ENCODE measurements around the gene RBM47. TPM values are rescaled to one million over a fixed set of nuclear protein-coding genes. Genes with fewer than 3 reads are reported as not detected.
"Not testable (repeated sequence)": the region's sequence is repeated elsewhere in the genome, so short reads cannot be mapped to it uniquely, and the experiment has no call there.

Gene RBM47
- total RNA-seq, 2 experiments from 2014 or later = 2.7 to 3.1 TPM

DNA sequence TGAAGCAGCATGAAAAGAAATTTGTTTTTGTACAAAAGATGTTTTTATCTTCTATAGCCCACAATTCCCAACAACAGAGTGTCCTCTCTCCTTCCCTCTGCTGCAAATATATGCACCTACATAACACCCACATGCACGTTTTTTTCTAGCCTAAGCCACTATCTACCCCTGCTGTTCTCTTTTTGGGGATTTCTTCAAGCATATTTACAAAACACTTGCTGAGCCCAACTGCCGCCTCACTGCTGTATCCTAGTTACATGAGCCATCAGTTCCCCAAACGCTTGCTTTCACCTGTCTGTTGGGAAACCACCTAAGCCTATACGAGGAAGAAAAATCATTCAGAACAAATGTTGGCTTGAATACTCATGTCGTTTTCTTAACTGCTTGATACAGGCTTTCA is 167.3 kb downstream of the RBM47 start:
- no peak for DNase-seq
- H3K9me3 Mint-ChIP-seq = no peaks in the 10 kb centered on the region
- POLR2A ChIA-PET = no interaction called here
- H3K27me3 Mint-ChIP-seq = no peaks in the 10 kb centered on the region
- no peak for ATAC-seq (ENCODE audit: low read depth)
- peaks cover 2% of the 10 kb centered on the region for H3K4me1 Mint-ChIP-seq
- no peaks in the 10 kb centered on the region for H3K36me3 Mint-ChIP-seq
- no peak overlapping the region for H3K27ac Mint-ChIP-seq
- no peak overlapping the region for H3K4me3 Mint-ChIP-seq

GRCh38 chr4:40461879-40462278 is 167.8 kb downstream of the RBM47 start:
- no peak overlapping the region for H3K4me3 Mint-ChIP-seq
- no peak for ATAC-seq (ENCODE audit: low read depth)
- H3K9me3 Mint-ChIP-seq = no peaks in the 10 kb centered on the region
- no peaks in the 10 kb centered on the region for H3K36me3 Mint-ChIP-seq
- no peak for DNase-seq
- H3K27me3 Mint-ChIP-seq = no peaks in the 10 kb centered on the region
- H3K4me1 Mint-ChIP-seq = peaks cover 2% of the 10 kb centered on the region
- POLR2A ChIA-PET = no interaction called here
- no peak overlapping the region for H3K27ac Mint-ChIP-seq

- DNase-seq (no peak), ATAC-seq (ENCODE audit: low read depth) (no peak)
- H3K4me1 Mint-ChIP-seq = peaks cover 2% of the 10 kb centered on the region
- no peaks in the 10 kb centered on the region for H3K27me3 Mint-ChIP-seq
- POLR2A ChIA-PET = no interaction called here
- H3K9me3 Mint-ChIP-seq = no peaks in the 10 kb centered on the region
- H3K36me3 Mint-ChIP-seq = no peaks in the 10 kb centered on the region
- no peak overlapping the region for H3K4me3 Mint-ChIP-seq
- no peak overlapping the region for H3K27ac Mint-ChIP-seq
These were observed 168.6 kb downstream of the RBM47 start for GRCh38 chr4:40461062-40461461.

DNA sequence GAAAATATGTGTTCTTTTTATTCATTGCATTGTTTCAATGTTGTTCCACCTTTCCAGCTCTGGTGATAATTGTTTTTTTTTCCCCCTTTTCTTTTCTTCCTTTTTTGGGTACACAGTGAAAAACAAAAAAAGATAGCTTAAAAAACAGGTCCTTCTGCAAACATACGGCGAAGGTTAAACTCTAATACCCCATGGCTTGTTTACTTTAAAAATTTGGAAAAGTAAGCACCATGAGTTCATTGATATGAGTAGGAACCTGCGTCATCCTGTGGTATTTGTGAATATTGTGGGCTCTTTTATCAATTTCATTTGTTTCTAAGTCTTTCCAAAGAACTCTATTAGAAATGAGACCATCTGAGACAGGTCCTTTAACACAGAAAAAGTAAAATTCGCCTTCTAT is 171.0 kb downstream of the RBM47 start:
- no peak overlapping the region for H3K4me3 Mint-ChIP-seq
- H3K4me1 Mint-ChIP-seq = peaks cover 2% of the 10 kb centered on the region
- ATAC-seq (ENCODE audit: low read depth) (no peak), DNase-seq (no peak)
- H3K27me3 Mint-ChIP-seq = no peaks in the 10 kb centered on the region
- no peak overlapping the region for H3K27ac Mint-ChIP-seq
- H3K36me3 Mint-ChIP-seq = no peaks in the 10 kb centered on the region
- no peaks in the 10 kb centered on the region for H3K9me3 Mint-ChIP-seq
- POLR2A ChIA-PET = no interaction called here

DNA sequence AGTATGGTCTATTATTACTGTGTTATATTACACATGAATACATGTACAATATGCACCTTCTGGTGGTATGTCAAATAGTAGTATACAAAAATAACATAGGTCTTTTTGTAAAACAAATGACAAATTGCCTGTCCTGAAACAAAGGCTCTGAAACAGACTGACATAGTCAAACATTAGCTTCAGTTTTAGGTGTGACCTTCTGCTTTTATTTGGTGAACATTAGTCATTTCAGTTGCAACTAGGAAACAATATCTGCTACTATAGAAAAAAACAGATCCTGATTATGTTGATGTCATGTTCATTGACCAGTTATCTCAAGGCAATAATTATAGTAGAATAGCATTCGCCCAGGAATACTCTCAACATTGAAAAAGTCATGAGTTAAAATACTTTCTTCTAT is 171.6 kb downstream of the RBM47 start:
- ATAC-seq (ENCODE audit: low read depth) (no peak), DNase-seq (no peak)
- POLR2A ChIA-PET = no interaction called here
- no peaks in the 10 kb centered on the region for H3K9me3 Mint-ChIP-seq
- H3K27me3 Mint-ChIP-seq = no peaks in the 10 kb centered on the region
- no peak overlapping the region for H3K27ac Mint-ChIP-seq
- H3K4me1 Mint-ChIP-seq = peaks cover 2% of the 10 kb centered on the region
- no peaks in the 10 kb centered on the region for H3K36me3 Mint-ChIP-seq
- H3K4me3 Mint-ChIP-seq = no peak overlapping the region

DNA sequence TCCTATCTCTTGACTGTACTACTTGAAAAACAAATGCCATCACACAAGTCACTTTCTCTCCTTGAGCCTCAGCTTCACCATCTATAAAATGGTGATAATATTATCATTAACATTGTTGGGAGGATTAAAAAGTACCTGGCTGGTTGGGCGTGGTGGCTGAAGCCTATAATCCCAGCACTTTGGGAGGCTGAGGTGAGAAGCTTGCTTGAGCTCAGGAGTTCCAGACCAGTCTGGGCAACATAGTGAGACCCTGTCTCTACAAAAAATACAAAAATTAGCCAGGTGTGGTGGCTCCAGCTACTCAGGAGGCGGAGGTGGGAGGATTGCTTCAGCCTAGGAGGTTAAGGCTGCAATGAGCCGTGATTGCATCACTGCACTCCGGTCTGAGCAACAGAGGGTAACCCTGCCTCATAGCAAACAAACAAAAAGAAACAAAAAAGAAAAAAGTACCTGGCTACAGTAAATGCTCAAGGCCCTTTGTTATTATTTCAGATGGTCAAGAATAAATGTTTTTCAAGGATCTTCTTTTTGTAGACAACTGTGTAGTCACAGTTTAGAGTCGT is 174.2 kb downstream of the RBM47 start:
- Mint-ChIP-seq H3K9me3 (no peaks in the 10 kb centered on the region), H3K36me3 (peaks cover 3% of the 10 kb centered on the region), H3K4me3 (no peak overlapping the region), H3K27ac (no peak overlapping the region), H3K27me3 (no peaks in the 10 kb centered on the region), H3K4me1 (peaks cover 19% of the 10 kb centered on the region)
- DNase-seq (no peak), ATAC-seq (ENCODE audit: low read depth) (no peak)
- POLR2A ChIA-PET = no interaction called here

GRCh38 chr4:40454816-40455215 is 174.8 kb downstream of the RBM47 start:
- no peak for ATAC-seq (ENCODE audit: low read depth)
- Mint-ChIP-seq H3K4me3 (no peak overlapping the region), H3K27me3 (no peaks in the 10 kb centered on the region), H3K9me3 (no peaks in the 10 kb centered on the region), H3K36me3 (peaks cover 3% of the 10 kb centered on the region), H3K4me1 (peaks cover 22% of the 10 kb centered on the region), H3K27ac (no peak overlapping the region)
- POLR2A ChIA-PET = interaction anchor here (1.0 kb wide), 1 partner anchor 15 kb away, joined by 3 read pairs; no protein-coding TSS in a partner anchor
- no peak for DNase-seq

DNA sequence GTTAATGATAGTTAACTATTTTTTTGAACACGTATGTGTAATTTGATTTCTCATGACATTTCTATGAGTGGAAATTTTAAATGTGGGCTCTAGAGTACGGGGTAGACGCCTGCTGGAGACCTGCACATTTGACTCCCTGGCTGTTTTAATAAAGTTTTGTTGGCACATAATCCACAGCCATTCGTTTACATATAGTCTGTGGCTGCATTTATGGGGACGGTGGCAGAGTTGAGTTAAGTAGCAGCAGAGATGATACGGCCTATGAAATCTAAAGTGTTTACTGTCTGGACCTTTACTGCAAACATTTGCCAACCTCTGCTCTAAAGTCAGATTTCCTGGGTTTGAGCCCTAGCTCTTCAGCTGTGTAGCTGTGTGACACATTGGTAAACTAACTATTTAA is 175.8 kb downstream of the RBM47 start:
- Mint-ChIP-seq H3K9me3 (no peaks in the 10 kb centered on the region), H3K27me3 (no peaks in the 10 kb centered on the region), H3K27ac (no peak overlapping the region), H3K36me3 (peaks cover 3% of the 10 kb centered on the region), H3K4me3 (no peak overlapping the region), H3K4me1 (peaks cover 24% of the 10 kb centered on the region)
- POLR2A ChIA-PET = interaction anchor here (1.0 kb wide), 1 partner anchor 14 kb away, joined by 3 read pairs; no protein-coding TSS in a partner anchor
- DNase-seq (no peak), ATAC-seq (ENCODE audit: low read depth) (no peak)

DNA sequence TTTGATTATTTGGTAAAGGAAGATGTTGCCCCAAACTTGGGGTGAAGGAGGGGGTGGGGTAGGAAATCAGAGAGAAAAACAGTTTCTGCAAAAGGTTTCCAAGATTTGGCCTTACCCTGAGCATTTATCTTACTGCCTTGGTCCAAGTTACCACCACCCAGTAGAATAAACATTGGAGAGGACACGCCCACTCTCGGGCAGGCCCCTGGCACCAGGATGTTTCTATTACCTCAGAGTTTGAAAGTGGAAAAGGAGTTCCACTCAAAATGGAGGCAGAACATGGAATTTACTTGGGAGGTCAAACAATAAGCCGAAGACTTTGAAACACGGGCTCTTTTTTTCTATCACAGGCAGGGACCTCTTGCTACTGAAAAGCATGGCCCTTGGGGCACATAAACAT is 180.8 kb downstream of the RBM47 start:
- Mint-ChIP-seq H3K9me3 (no peaks in the 10 kb centered on the region), H3K27me3 (no peaks in the 10 kb centered on the region), H3K4me1 (peaks cover 26% of the 10 kb centered on the region), H3K36me3 (peaks cover 4% of the 10 kb centered on the region), H3K4me3 (no peak overlapping the region), H3K27ac (no peak overlapping the region)
- DNase-seq (no peak), ATAC-seq (ENCODE audit: low read depth) (no peak)
- POLR2A ChIA-PET = no interaction called here

DNA sequence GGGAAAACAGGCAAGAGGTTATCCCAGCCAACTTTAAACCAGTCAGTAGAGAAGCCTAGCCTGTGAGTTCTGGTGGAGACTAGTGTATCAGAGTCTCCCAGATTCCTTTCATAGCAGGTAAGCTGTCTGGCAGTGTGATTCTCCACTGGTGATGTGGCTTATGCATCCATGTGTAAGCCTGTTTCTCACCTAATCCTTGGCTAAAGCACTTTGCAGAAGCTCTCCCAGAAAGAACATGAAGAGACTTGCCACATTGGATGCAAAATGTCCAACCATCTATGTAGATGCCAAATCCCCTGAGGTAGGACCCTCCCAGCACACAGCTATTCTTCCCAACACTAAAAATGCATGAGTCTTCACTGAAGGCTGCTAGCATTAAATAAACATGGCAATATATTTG is 182.8 kb downstream of the RBM47 start:
- Mint-ChIP-seq H3K27me3 (no peaks in the 10 kb centered on the region), H3K4me1 (peaks cover 23% of the 10 kb centered on the region), H3K9me3 (no peaks in the 10 kb centered on the region), H3K36me3 (peaks cover 1% of the 10 kb centered on the region), H3K4me3 (no peak overlapping the region), H3K27ac (no peak overlapping the region)
- ATAC-seq (ENCODE audit: low read depth) (no peak), DNase-seq (no peak)
- POLR2A ChIA-PET = no interaction called here

DNA sequence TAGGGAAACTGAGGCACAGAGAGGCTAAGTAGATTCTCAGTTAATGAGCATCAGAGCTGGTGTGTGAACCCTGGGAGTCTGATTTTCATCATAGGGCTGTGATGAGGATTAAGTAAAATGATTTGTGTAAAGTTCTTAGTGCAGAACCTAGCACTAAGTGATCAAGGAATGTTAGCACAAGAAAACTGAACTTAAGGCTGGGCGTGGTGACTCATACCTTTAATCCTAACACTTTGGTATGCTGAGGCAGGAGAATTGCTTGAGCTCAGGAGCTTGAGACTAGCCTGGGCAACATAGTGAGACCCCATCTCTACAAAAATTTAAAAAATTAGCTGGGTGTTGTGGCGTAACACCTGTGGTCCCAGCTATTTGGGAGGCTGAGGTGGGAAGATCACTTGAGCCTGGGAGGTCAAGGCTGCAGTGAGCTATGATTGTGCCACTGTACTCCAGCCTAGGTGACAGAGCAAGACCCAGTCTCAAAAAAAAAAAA is 183.4 kb downstream of the RBM47 start:
- H3K9me3 Mint-ChIP-seq; ATAC-seq (ENCODE audit: low read depth); DNase-seq; H3K27ac Mint-ChIP-seq; H3K27me3 Mint-ChIP-seq; POLR2A ChIA-PET; H3K36me3 Mint-ChIP-seq; H3K4me3 Mint-ChIP-seq: not testable (repeated sequence)
- H3K4me1 Mint-ChIP-seq = peaks cover 25% of the 10 kb centered on the region

GRCh38 chr4:40445671-40446070 is 184.0 kb downstream of the RBM47 start:
- POLR2A ChIA-PET = no interaction called here
- Mint-ChIP-seq H3K27ac (no peak overlapping the region), H3K27me3 (no peaks in the 10 kb centered on the region), H3K4me1 (peaks cover 24% of the 10 kb centered on the region), H3K36me3 (peaks cover 1% of the 10 kb centered on the region), H3K9me3 (no peaks in the 10 kb centered on the region), H3K4me3 (no peak overlapping the region)
- no peak for ATAC-seq (ENCODE audit: low read depth)
- no peak for DNase-seq

GRCh38 chr4:40441430-40441829 is 188.2 kb downstream of the RBM47 start:
- Mint-ChIP-seq H3K27ac (no peak overlapping the region), H3K9me3 (peaks cover 2% of the 10 kb centered on the region), H3K4me3 (no peak overlapping the region), H3K36me3 (peaks cover 10% of the 10 kb centered on the region), H3K4me1 (peaks cover 26% of the 10 kb centered on the region), H3K27me3 (no peaks in the 10 kb centered on the region)
- POLR2A ChIA-PET = no interaction called here
- ATAC-seq (ENCODE audit: low read depth) (no peak), DNase-seq (no peak)

GRCh38 chr4:40439519-40439918 is 190.1 kb downstream of the RBM47 start:
- POLR2A ChIA-PET = interaction anchor here (1.0 to 1.2 kb wide), 3 partner anchors 11 to 243 kb away, joined by 3 to 7 read pairs (median 3); no protein-coding TSS in a partner anchor
- peak overlapping the region; percentile 70 for H3K27ac Mint-ChIP-seq
- peaks cover 12% of the 10 kb centered on the region for H3K36me3 Mint-ChIP-seq
- H3K4me1 Mint-ChIP-seq = peaks cover 40% of the 10 kb centered on the region
- no peaks in the 10 kb centered on the region for H3K27me3 Mint-ChIP-seq
- ATAC-seq (ENCODE audit: low read depth) (peak; percentile 85), DNase-seq (no peak)
- H3K9me3 Mint-ChIP-seq = peaks cover 2% of the 10 kb centered on the region
- H3K4me3 Mint-ChIP-seq = peak overlapping the region; percentile 56
